ENCODE data around the gene SLC6A13.
"Not testable (repeated sequence)": the region's sequence is repeated elsewhere in the genome, so short reads cannot be mapped to it uniquely, and the experiment has no call there.

The SLC6A13 gene

GRCh38 chr12:262817-263216 is at the start of gene SLC6A13:
SLC6A13 (minus strand) TSS chr12:262836; CDS start chr12:260052, 2,784 bp downstream.
- DNase-seq (ENCODE audit: low read depth), result no peak
- no peak within 1 kb of the TSS for H3K4me3 ChIP-seq (ENCODE audit: control insufficient read depth, low read depth, low read length)
- TF ChIP-seq CTCF (conservative IDR thresholded peaks at IDR 0.05; ENCODE audit: control insufficient read depth, insufficient read depth, low read depth, low read length), result no peak

GRCh38 chr12:308511-308910 is 45.9 kb upstream of the SLC6A13 start:
- TF ChIP-seq CTCF (conservative IDR thresholded peaks at IDR 0.05; ENCODE audit: control insufficient read depth, insufficient read depth, low read depth, low read length), result no peak
- H3K4me3 ChIP-seq (ENCODE audit: control insufficient read depth, low read depth, low read length), result no peak overlapping the region

GRCh38 chr12:307406-307805 is 44.8 kb upstream of the SLC6A13 start:
- H3K4me3 ChIP-seq (ENCODE audit: control insufficient read depth, low read depth, low read length), result no peak overlapping the region
- no peak for DNase-seq (ENCODE audit: low read depth)
- TF ChIP-seq CTCF (conservative IDR thresholded peaks at IDR 0.05; ENCODE audit: control insufficient read depth, insufficient read depth, low read depth, low read length), result no peak

More at GRCh38 chr12:308511-308910, 45.9 kb upstream of the SLC6A13 start:
- no peak for DNase-seq (ENCODE audit: low read depth)

GRCh38 chr12:304805-305204 is 42.2 kb upstream of the SLC6A13 start:
- DNase-seq (ENCODE audit: low read depth), result peak; percentile 18
- no peak overlapping the region for H3K4me3 ChIP-seq (ENCODE audit: control insufficient read depth, low read depth, low read length)
- TF ChIP-seq CTCF (conservative IDR thresholded peaks at IDR 0.05; ENCODE audit: control insufficient read depth, insufficient read depth, low read depth, low read length), result no peak

GRCh38 chr12:302766-303165 is 40.1 kb upstream of the SLC6A13 start:
- H3K4me3 ChIP-seq (ENCODE audit: control insufficient read depth, low read depth, low read length); DNase-seq (ENCODE audit: low read depth): not testable (repeated sequence)

GRCh38 chr12:300166-300565 is 37.5 kb upstream of the SLC6A13 start:
- not testable (repeated sequence) for H3K4me3 ChIP-seq (ENCODE audit: control insufficient read depth, low read depth, low read length); DNase-seq (ENCODE audit: low read depth)

- H3K4me3 ChIP-seq (ENCODE audit: control insufficient read depth, low read depth, low read length); DNase-seq (ENCODE audit: low read depth): not testable (repeated sequence)
These were observed 36.9 kb upstream of the SLC6A13 start for GRCh38 chr12:299511-299910.

- not testable (repeated sequence) for DNase-seq (ENCODE audit: low read depth); H3K4me3 ChIP-seq (ENCODE audit: control insufficient read depth, low read depth, low read length)
These were observed 35.4 kb upstream of the SLC6A13 start for GRCh38 chr12:298059-298458.

- TF ChIP-seq CTCF (conservative IDR thresholded peaks at IDR 0.05; ENCODE audit: control insufficient read depth, insufficient read depth, low read depth, low read length), result no peak
- no peak overlapping the region for H3K4me3 ChIP-seq (ENCODE audit: control insufficient read depth, low read depth, low read length)
- no peak for DNase-seq (ENCODE audit: low read depth)
These were observed 32.5 kb upstream of the SLC6A13 start for GRCh38 chr12:295132-295531.

Data from fibroblast of mammary gland (primary cell).